Spleen (tissue), 11 donors: ENCODE results near the gene RB1. TPM values are rescaled to one million over a fixed set of nuclear protein-coding genes. Genes with fewer than 3 reads are reported as not detected.

Source experiments
- DNase-seq: peaks from one replicate; pipeline ENCODE4 v3.0.0-alpha.2; 2020
- H3K27ac ChIP-seq, 8 donors: fragments of 200-600 bp; sonication (generic) in 7 of 8; 1 replicate in 4 of 8; 2 replicates in 4 of 8; pipeline versions ENCODE4 v1.5.0 to v1.8.0; 2016 to 2021; ENCODE audit warnings: inconsistent platforms in 4 of 8, mild to moderate bottlenecking in 4 of 8, moderate library complexity in 1 of 8
- H3K27me3 ChIP-seq, 7 donors: fragments of 200-600 bp; sonication (generic) in 6 of 7; replicated peaks in 1 of 7; 1 replicate in 4 of 7; 2 replicates in 3 of 7; pipeline versions ENCODE4 v1.5.0 to v1.8.0; 2016 to 2021; ENCODE audit warnings: inconsistent platforms in 3 of 7, mild to moderate bottlenecking in 1 of 7
- H3K36me3 ChIP-seq, 6 donors: fragments of 200-600 bp; sonication (generic) in 5 of 6; 1 replicate in 4 of 6; 2 replicates in 2 of 6; pipeline versions ENCODE4 v1.5.0 to v1.8.0; 2016 to 2021; ENCODE audit warnings: inconsistent platforms in 2 of 6
- H3K4me1 ChIP-seq, 6 donors: fragments of 200-600 bp; sonication (generic) in 5 of 6; 1 replicate in 3 of 6; 2 replicates in 3 of 6; pipeline versions ENCODE4 v1.5.0 to v1.8.0; 2016 to 2021; ENCODE audit warnings: inconsistent platforms in 3 of 6
- H3K4me3 ChIP-seq, 8 donors: fragments of 200-600 bp; sonication (generic) in 7 of 8; 1 replicate in 4 of 8; 2 replicates in 4 of 8; pipeline versions ENCODE4 v1.5.0 to v1.8.0; 2016 to 2021; ENCODE audit warnings: inconsistent platforms in 4 of 8, mild to moderate bottlenecking in 4 of 8, moderate library complexity in 2 of 8
- H3K9me3 ChIP-seq, 8 donors: fragments of 200-600 bp; sonication (generic) in 7 of 8; 1 replicate in 4 of 8; 2 replicates in 4 of 8; pipeline versions ENCODE4 v1.5.0 to v1.8.0; 2016 to 2021; ENCODE audit warnings: inconsistent platforms in 4 of 8
- CTCF ChIP-seq, 11 experiments: fragments of 200-600 bp in 7 of 11; fragments of 450-650 bp in 4 of 11; sonication (generic) in 4 of 11; IDR thresholded peaks in 8 of 11; conservative IDR thresholded peaks in 3 of 11; 1 replicate in 7 of 11; 2 replicates in 4 of 11; pipeline versions ENCODE4 v1.4.0 to v1.8.0; 2016 to 2021; ENCODE audit warnings: antibody characterized with exemption in 11 of 11, inconsistent platforms in 4 of 11, mild to moderate bottlenecking in 1 of 11
- POLR2A ChIP-seq, 3 donors: fragments of 450-650 bp; IDR thresholded peaks; one replicate each; pipeline ENCODE4 v1.5.1; 2017; ENCODE audit warnings: antibody characterized with exemption in 3 of 3, mild to moderate bottlenecking in 1 of 3
- POLR2AphosphoS5 ChIP-seq, 3 donors: sonication (generic); formaldehyde crosslinking; IDR thresholded peaks; one replicate each; pipeline ENCODE4 v1.5.1; 2017; ENCODE audit warnings: antibody characterized with exemption in 3 of 3
- whole genome bisulfite sequencing, 5 donors: extraction: QIAGEN DNeasy Blood & Tissue Kit in 3 of 5; methylation state at CpG; one replicate each; pipeline versions ENCODE4 v1.1.5 to v1.1.7; 2013 to 2018; 5-methylcytosine and 5-hydroxymethylcytosine counted together
- intact Hi-C: fragments of 100-400 bp; cut with DNase I; formaldehyde crosslinking; loops from one replicate; pipeline ENCODE4 v1.15.0; 2023; ENCODE audit warnings: low total_unique reads
- polyA plus RNA-seq, 3 donors: library from polyadenylated mRNA; stranded (reverse); fragments of 200-250 nt; gene quantifications; one replicate each; pipeline ENCODE4 v1.2.1, GENCODE V29; 2013
- total RNA-seq, 7 donors: library from RNA; depleted of rRNA in 3 of 7; stranded (reverse); fragments of >200 nt in 3 of 7; fragmentation: NEBNext Ultra II Directional in 4 of 7; extraction: Animal tissue kit (Norgen Biotek cat#: 25700) in 4 of 7; gene quantifications; one replicate each; pipeline versions ENCODE4 v1.1.0 to v1.2.1, GENCODE V29; 2016 to 2021
- donor health status: healthy with polysubstance abuse.
- donor health status: DM: no; HTN: no; CAD: no; lungs with moderate emphysema.
- donor health status: DM: no; HTN: no; CAD: no.
- donor health status: Bipolar disorder and iron deficiency.
- donor health status: healthy.
- donor health status: DM: no; HTN: no; CAD: no.
- donor health status: DM: yes; HTN: yes; CAD: no.

Gene RB1
- total and polyA plus RNA-seq, 10 donors, result 21.3 to 88.0 (median 60.2) TPM

GRCh38 chr13:48370815-48371214 is 67.3 kb downstream of the RB1 start:
- TF ChIP-seq POLR2A (IDR thresholded peaks at IDR 0.05), result no peak
- peak in 1 of 3 donors; percentile 7 for TF ChIP-seq POLR2AphosphoS5 (IDR thresholded peaks at IDR 0.05)
- H3K36me3 ChIP-seq, result peaks cover 0 to 82% (median 22%) of the 10 kb centered on the region in 6 donors
- no peaks in the 10 kb centered on the region for H3K4me1 ChIP-seq
- no peak overlapping the region for H3K4me3 ChIP-seq
- intact Hi-C loops, result no loop called here
- H3K27ac ChIP-seq, result peak overlapping the region in 4 of 8 donors; percentile 5 to 29 (median 11)
- no peaks in the 10 kb centered on the region for H3K27me3 ChIP-seq
- WGBS, 5 donors, result 63 to 88% (median 80%) methylated on average over 2 of the region's 2 CpGs
- no peak for DNase-seq
- peaks cover 0 to 9% (median 0%) of the 10 kb centered on the region in 8 donors for H3K9me3 ChIP-seq

GRCh38 chr13:48377857-48378256 is 74.3 kb downstream of the RB1 start:
- Histone ChIP-seq H3K9me3 (peaks cover 0 to 9% (median 0%) of the 10 kb centered on the region in 8 donors), H3K36me3 (peaks cover 0 to 87% (median 38%) of the 10 kb centered on the region in 6 donors), H3K27ac (no peak overlapping the region), H3K4me1 (peaks cover 0 to 8% (median 3%) of the 10 kb centered on the region in 6 donors), H3K4me3 (no peak overlapping the region), H3K27me3 (no peaks in the 10 kb centered on the region)
- no peak for DNase-seq
- TF ChIP-seq POLR2AphosphoS5 (IDR thresholded peaks at IDR 0.05) (no peak), CTCF (IDR thresholded peaks at IDR 0.05 in 8 of 11, conservative IDR thresholded peaks at IDR 0.05 in 3 of 11) (no peak), POLR2A (IDR thresholded peaks at IDR 0.05) (no peak)
- WGBS, 5 donors, result 83 to 92% (median 87%) methylated on average over 2 of the region's 2 CpGs
- intact Hi-C loops, result no loop called here

DNA sequence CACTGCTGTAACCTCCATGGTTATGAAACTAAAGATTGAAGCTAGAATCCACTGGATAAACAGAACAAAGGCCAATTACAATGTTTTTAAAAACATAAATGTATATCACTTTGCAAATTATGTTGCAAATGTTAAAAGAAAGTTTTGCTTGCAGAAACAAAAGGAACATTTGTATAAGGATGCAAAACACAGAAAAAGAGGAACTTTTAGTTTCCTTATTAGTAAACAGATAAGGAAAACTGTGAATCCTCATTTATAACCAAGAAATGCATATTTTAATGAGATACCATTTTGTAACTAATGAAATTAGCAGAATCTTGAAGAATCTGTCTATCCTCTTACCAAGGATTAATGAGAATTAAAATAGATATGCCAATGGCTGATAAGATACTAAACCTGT is 77.0 kb downstream of the RB1 start:
- TF ChIP-seq POLR2A (IDR thresholded peaks at IDR 0.05), result no peak
- no peak for TF ChIP-seq POLR2AphosphoS5 (IDR thresholded peaks at IDR 0.05)
- DNase-seq, result no peak
- no peaks in the 10 kb centered on the region for H3K9me3 ChIP-seq
- H3K27ac ChIP-seq, result peak overlapping the region in 2 of 8 donors; percentile 21 to 31
- peaks cover 0 to 8% (median 3%) of the 10 kb centered on the region in 6 donors for H3K4me1 ChIP-seq
- H3K27me3 ChIP-seq, result no peaks in the 10 kb centered on the region
- H3K4me3 ChIP-seq, result no peak overlapping the region
- intact Hi-C loops, result no loop called here
- peaks cover 0 to 92% (median 23%) of the 10 kb centered on the region in 6 donors for H3K36me3 ChIP-seq

DNA sequence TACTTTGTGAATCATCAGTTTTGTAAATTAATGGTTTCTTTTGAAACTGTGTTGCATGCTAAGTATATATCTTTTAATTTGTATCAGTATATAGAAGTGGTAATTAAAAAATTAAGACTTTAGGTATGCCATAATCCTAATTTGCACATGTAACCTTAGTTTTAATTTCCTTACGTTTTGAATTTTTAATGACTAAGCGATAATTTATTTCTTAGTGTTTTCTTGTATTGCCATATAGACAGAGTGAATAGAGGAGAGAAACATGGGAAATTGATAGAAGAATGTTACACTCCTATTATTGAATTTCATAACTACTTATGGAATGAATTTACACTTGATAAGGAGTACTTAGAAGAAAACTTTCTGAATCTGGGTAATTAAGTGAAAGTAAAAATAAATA is 79.8 kb downstream of the RB1 start:
- no peak for TF ChIP-seq CTCF (IDR thresholded peaks at IDR 0.05 in 8 of 11, conservative IDR thresholded peaks at IDR 0.05 in 3 of 11)
- TF ChIP-seq POLR2AphosphoS5 (IDR thresholded peaks at IDR 0.05), result no peak
- no peak for TF ChIP-seq POLR2A (IDR thresholded peaks at IDR 0.05)
- H3K4me1 ChIP-seq, result peaks cover 0 to 8% (median 3%) of the 10 kb centered on the region in 6 donors
- H3K27ac ChIP-seq, result no peak overlapping the region
- peaks cover 0 to 79% (median 13%) of the 10 kb centered on the region in 6 donors for H3K36me3 ChIP-seq
- 94 to 99% (median 96%) methylated on average over 2 of the region's 2 CpGs for WGBS, 5 donors
- DNase-seq, result no peak
- intact Hi-C loops, result no loop called here
- no peak overlapping the region for H3K4me3 ChIP-seq
- no peaks in the 10 kb centered on the region for H3K27me3 ChIP-seq
- no peaks in the 10 kb centered on the region for H3K9me3 ChIP-seq

GRCh38 chr13:48386816-48387215 is 83.3 kb downstream of the RB1 start:
- intact Hi-C loops, result no loop called here
- peaks cover 0 to 81% (median 11%) of the 10 kb centered on the region in 6 donors for H3K36me3 ChIP-seq
- no peaks in the 10 kb centered on the region for H3K4me1 ChIP-seq
- DNase-seq, result no peak
- no peak overlapping the region for H3K27ac ChIP-seq
- TF ChIP-seq POLR2A (IDR thresholded peaks at IDR 0.05) (no peak), POLR2AphosphoS5 (IDR thresholded peaks at IDR 0.05) (no peak), CTCF (IDR thresholded peaks at IDR 0.05 in 8 of 11, conservative IDR thresholded peaks at IDR 0.05 in 3 of 11) (no peak)
- H3K9me3 ChIP-seq, result peaks cover 0 to 16% (median 11%) of the 10 kb centered on the region in 8 donors
- WGBS, 5 donors, result 96 to 98% (median 97%) methylated on average over 8 of the region's 8 CpGs
- H3K4me3 ChIP-seq, result no peak overlapping the region
- no peaks in the 10 kb centered on the region for H3K27me3 ChIP-seq
